ENCODE results near the gene HEY2. TPM values are rescaled to one million over a fixed set of nuclear protein-coding genes. Genes with fewer than 3 reads are reported as not detected.

Gene HEY2
- total RNA-seq = not detected in 2 replicates

DNA sequence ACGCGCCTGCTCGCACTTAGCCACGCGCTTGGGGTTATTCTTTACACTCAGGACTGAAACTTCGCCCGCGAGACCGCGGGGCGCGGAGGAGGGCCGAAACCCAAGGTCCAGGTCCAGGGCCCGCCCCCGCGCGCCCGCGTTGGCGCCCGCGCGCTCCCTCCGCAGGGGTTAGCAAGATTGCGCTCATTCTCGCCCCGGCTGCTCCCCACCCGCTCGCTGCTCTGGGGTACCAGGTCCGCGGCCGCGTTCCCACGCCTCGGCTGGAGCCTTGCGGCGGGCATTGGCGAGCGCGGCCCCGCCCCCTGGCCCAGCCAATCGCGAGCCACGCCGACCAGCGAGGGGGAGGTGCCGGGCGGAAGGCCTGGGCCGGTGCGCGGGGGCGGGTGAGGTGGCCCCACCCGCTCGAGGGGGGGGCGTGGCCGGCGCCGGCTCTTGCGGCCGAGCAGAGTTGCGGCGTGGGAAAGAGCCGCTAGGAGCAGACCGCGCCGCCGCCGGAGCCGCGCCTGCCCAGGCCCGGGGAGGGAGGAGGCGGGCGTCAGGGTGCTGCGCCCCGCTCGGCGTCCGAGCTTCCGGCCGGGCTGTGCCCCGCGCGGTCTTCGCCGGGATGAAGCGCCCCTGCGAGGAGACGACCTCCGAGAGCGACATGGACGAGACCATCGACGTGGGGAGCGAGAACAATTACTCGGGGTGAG is at the start of gene HEY2:
TSS of gene HEY2 (plus strand) at position 460 of the 692 bp plus-strand sequence. CDS start at position 605, 145 bp downstream.

GRCh38 chr6:125790358-125791150 is 41.1 kb downstream of the HEY2 start, which contains the start of gene NCOA7:
TSS of gene NCOA7 (plus strand) at chr6:125790960. CDS start at chr6:125815355, 24,395 bp downstream.

Other genes starting within 250 kb of the HEY2 start
- 10.6 and 16.7 TPM in 2 replicates for gene NCOA7, start 41.3 kb downstream of the HEY2 start, total RNA-seq
- 11.0 and 14.4 TPM in 2 replicates for gene HINT3, start 207.1 kb downstream of the HEY2 start, total RNA-seq
- 14.1 and 14.6 TPM in 2 replicates for gene TRMT11, start 236.9 kb downstream of the HEY2 start, total RNA-seq

Measured in epithelial cell of alveolus of lung (primary cell).